Tibial nerve (tissue), 4 donors: ENCODE measurements around the gene PLEKHA7. TPM values are rescaled to one million over a fixed set of nuclear protein-coding genes. Genes with fewer than 3 reads are reported as not detected.

Experiments used
- DNase-seq, 2 donors: peaks; one replicate each; pipeline ENCODE4 v3.0.0-alpha.2; 2019; ENCODE audit warnings: low spot score in 2 of 2
- H3K27ac ChIP-seq, 4 donors: fragments of 200-600 bp; sonication (generic) in 3 of 4; one replicate each; pipeline ENCODE4 v1.5.1; 2017 to 2019; ENCODE audit warnings: mild to moderate bottlenecking in 1 of 4
- H3K27me3 ChIP-seq, 2 donors: fragments of 200-600 bp; sonication (generic) in 1 of 2; one replicate each; pipeline versions ENCODE4 v1.5.1 to v1.6.0; 2017 to 2019
- H3K36me3 ChIP-seq, 3 donors: fragments of 200-600 bp; sonication (generic); one replicate each; pipeline ENCODE4 v1.5.1; 2018 to 2019
- H3K4me1 ChIP-seq, 4 donors: fragments of 200-600 bp; sonication (generic) in 3 of 4; one replicate each; pipeline ENCODE4 v1.5.1; 2017 to 2019
- H3K4me3 ChIP-seq, 4 donors: fragments of 200-600 bp; sonication (generic) in 3 of 4; one replicate each; pipeline ENCODE4 v1.5.1; 2017 to 2019; ENCODE audit warnings: mild to moderate bottlenecking in 1 of 4, moderate library complexity in 1 of 4
- H3K9me3 ChIP-seq, 4 donors: fragments of 200-600 bp; sonication (generic) in 3 of 4; one replicate each; pipeline ENCODE4 v1.5.1; 2017 to 2019
- CTCF ChIP-seq, 5 experiments: fragments of 200-600 bp in 3 of 5; fragments of 450-650 bp in 2 of 5; sonication (generic) in 3 of 5; IDR thresholded peaks; one replicate each; pipeline ENCODE4 v1.5.1; 2016 to 2019; ENCODE audit warnings: antibody characterized with exemption in 5 of 5, mild to moderate bottlenecking in 3 of 5, moderate library complexity in 2 of 5
- EP300 ChIP-seq, 2 donors: sonication (generic); formaldehyde crosslinking; IDR thresholded peaks; one replicate each; pipeline ENCODE4 v1.6.1; 2017; ENCODE audit warnings: antibody characterized with exemption in 2 of 2, mild to moderate bottlenecking in 1 of 2
- POLR2A ChIP-seq, 2 donors: fragments of 450-650 bp; IDR thresholded peaks; one replicate each; pipeline ENCODE4 v1.6.1; 2017; ENCODE audit warnings: antibody characterized with exemption in 2 of 2, mild to moderate bottlenecking in 2 of 2, moderate library complexity in 2 of 2
- WGBS, 2 donors: methylation state at CpG; one replicate each; pipeline ENCODE4 v1.1.5; 2018; 5-methylcytosine and 5-hydroxymethylcytosine counted together
- total RNA-seq, 4 donors: library from RNA; depleted of rRNA; stranded (reverse); fragments of >200 nt; gene quantifications; one replicate each; pipeline ENCODE4 v1.1.0, GENCODE V29; 2016

PLEKHA7 gene
- total RNA-seq, 4 donors from 2014 or later = 41.6 to 56.7 (median 50.1) TPM

- TF ChIP-seq POLR2A (IDR thresholded peaks at IDR 0.05) (no peak), CTCF (IDR thresholded peaks at IDR 0.05) (no peak), EP300 (IDR thresholded peaks at IDR 0.05) (no peak)
- H3K4me1 ChIP-seq = peaks cover 0 to 9% (median 0%) of the 10 kb centered on the region in 4 donors
- no peak for DNase-seq
- H3K9me3 ChIP-seq = no peaks in the 10 kb centered on the region
- peaks cover 0 to 58% (median 0%) of the 10 kb centered on the region in 3 donors for H3K36me3 ChIP-seq
- H3K27me3 ChIP-seq = no peaks in the 10 kb centered on the region
- WGBS, 2 donors = 82 to 92% methylated on average over 8 of the region's 8 CpGs
- no peak overlapping the region for H3K4me3 ChIP-seq
- no peak overlapping the region for H3K27ac ChIP-seq
These were observed 235.3 kb downstream of the PLEKHA7 start for GRCh38 chr11:16778876-16779275.

- DNase-seq = no peak
- Histone ChIP-seq H3K27me3 (no peaks in the 10 kb centered on the region), H3K27ac (no peak overlapping the region), H3K36me3 (peaks cover 0 to 56% (median 0%) of the 10 kb centered on the region in 3 donors), H3K4me3 (no peak overlapping the region), H3K4me1 (peaks cover 0 to 9% (median 0%) of the 10 kb centered on the region in 4 donors), H3K9me3 (no peaks in the 10 kb centered on the region)
- WGBS, 2 donors = 80 to 87% methylated on average over 6 of the region's 6 CpGs
- no peak for TF ChIP-seq CTCF (IDR thresholded peaks at IDR 0.05)
- TF ChIP-seq EP300 (IDR thresholded peaks at IDR 0.05) = no peak
- no peak for TF ChIP-seq POLR2A (IDR thresholded peaks at IDR 0.05)
These were observed 235.9 kb downstream of the PLEKHA7 start for GRCh38 chr11:16778286-16778685.

DNA sequence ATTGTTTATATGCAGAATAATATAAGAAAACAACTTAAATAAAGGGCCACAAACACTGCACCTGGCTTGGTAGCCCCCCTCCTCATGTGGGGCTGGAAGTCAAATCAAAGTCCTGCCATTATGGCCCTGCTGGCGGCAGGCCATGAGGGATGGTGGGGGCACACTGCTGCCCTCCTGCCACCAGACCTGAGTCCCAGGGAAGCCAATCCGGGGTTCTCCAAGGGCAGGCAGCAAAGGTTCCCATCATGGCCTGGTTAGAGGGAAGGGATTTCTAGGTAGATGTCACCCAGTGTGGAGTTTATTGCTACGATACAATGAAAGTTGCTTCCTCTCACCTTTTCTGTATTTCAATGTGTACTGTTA is 236.6 kb downstream of the PLEKHA7 start:
- WGBS, 2 donors = 86 to 91% methylated on average over 3 of the region's 3 CpGs
- Histone ChIP-seq H3K36me3 (peaks cover 0 to 49% (median 0%) of the 10 kb centered on the region in 3 donors), H3K27ac (no peak overlapping the region), H3K4me1 (peaks cover 0 to 9% (median 0%) of the 10 kb centered on the region in 4 donors), H3K4me3 (no peak overlapping the region), H3K9me3 (no peaks in the 10 kb centered on the region), H3K27me3 (no peaks in the 10 kb centered on the region)
- DNase-seq = no peak
- TF ChIP-seq POLR2A (IDR thresholded peaks at IDR 0.05) (no peak), EP300 (IDR thresholded peaks at IDR 0.05) (no peak), CTCF (IDR thresholded peaks at IDR 0.05) (no peak)

DNA sequence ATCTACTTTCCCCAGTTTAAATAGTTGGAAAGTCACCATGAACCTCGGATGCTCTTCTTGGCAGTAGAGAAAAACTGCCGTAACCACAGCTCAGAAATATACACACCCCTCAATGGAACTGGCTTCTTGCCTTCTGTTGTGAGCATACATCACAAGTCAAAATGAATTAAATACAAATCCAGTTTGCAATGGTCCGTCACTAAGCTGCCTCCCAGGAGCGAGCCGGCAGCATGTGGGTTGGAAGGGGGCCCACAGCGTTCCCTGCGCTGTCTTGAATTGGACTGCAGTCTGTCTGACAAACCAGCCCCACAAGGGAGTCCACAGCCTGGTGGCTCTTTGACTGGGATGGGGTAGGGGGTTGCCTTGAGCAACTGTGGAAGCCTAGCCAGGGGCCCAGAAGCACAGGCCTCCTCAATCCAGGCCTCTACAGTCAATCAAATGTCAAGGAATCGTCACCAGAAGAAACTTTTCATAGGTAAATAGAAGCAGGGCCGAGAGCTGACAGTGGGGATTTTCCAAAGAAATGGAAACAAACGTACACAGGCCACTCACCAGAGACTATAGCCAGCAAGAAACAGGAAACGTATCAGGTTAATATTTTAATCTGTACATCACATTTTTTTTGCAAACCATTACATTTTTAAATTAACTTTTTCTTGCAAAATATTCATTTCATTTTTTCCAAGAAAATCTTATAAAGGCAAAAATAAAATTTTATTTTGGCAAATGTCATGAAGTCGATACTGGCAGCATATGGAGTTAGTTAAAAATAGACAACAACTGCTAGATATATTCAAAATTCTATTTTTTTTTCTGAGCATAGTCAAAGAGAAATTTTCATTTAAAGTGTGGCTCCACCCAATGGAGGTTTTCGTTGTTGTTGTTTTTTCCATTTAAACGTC is 237.3 kb downstream of the PLEKHA7 start:
- no peak overlapping the region for H3K4me3 ChIP-seq
- no peak for DNase-seq
- H3K36me3 ChIP-seq = peaks cover 0 to 42% (median 0%) of the 10 kb centered on the region in 3 donors
- WGBS, 2 donors = 57 to 59% methylated on average over 14 of the region's 14 CpGs
- no peaks in the 10 kb centered on the region for H3K9me3 ChIP-seq
- H3K4me1 ChIP-seq = peaks cover 0 to 9% (median 0%) of the 10 kb centered on the region in 4 donors
- no peak overlapping the region for H3K27ac ChIP-seq
- no peak for TF ChIP-seq POLR2A (IDR thresholded peaks at IDR 0.05)
- H3K27me3 ChIP-seq = no peaks in the 10 kb centered on the region

GRCh38 chr11:16775614-16776283 is 238.5 kb downstream of the PLEKHA7 start:
- no peak for DNase-seq
- H3K27me3 ChIP-seq = no peaks in the 10 kb centered on the region
- H3K4me1 ChIP-seq = peaks cover 0 to 9% (median 0%) of the 10 kb centered on the region in 4 donors
- TF ChIP-seq EP300 (IDR thresholded peaks at IDR 0.05) (no peak), CTCF (IDR thresholded peaks at IDR 0.05) (no peak), POLR2A (IDR thresholded peaks at IDR 0.05) (no peak)
- 79 to 82% methylated on average over 16 of the region's 16 CpGs for WGBS, 2 donors
- peaks cover 0 to 36% (median 0%) of the 10 kb centered on the region in 3 donors for H3K36me3 ChIP-seq
- H3K9me3 ChIP-seq = no peaks in the 10 kb centered on the region
- no peak overlapping the region for H3K4me3 ChIP-seq
- no peak overlapping the region for H3K27ac ChIP-seq
